Stimulated activated CD8-positive, alpha-beta memory T cell treated with anti-CD3 and anti-CD28 coated beads, Interleukin-2, amount 100 ng/mL, for 1 hour (primary cell): ENCODE results near the gene MSL3B.

Experiments
- DNase-seq, 2 donors: peaks; one replicate each; pipeline ENCODE4 v3.0.0-alpha.2; 2020; ENCODE audit warnings: low read depth in 2 of 2

Gene MSL3B

DNA sequence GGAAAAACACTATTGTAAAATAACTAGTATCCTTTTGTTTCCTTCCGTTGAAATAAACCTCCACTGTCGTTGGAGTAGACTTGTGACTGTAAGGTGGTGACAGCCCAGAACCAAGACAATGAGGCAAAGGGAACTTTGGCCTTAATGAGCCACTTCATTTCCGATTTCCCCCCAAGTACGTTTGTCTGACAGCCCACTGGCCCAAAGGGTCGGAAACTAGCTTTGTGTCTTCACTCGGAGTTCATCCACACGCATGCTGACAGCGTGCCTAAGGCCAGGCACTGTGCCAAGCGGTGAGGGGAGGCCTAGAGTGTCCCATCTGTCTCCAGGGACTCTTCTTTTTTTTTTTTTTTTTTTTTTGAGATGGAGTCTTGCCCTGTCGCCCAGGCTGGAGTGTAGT is 34.8 kb downstream of the MSL3B start:
- DNase-seq, result no peak

DNA sequence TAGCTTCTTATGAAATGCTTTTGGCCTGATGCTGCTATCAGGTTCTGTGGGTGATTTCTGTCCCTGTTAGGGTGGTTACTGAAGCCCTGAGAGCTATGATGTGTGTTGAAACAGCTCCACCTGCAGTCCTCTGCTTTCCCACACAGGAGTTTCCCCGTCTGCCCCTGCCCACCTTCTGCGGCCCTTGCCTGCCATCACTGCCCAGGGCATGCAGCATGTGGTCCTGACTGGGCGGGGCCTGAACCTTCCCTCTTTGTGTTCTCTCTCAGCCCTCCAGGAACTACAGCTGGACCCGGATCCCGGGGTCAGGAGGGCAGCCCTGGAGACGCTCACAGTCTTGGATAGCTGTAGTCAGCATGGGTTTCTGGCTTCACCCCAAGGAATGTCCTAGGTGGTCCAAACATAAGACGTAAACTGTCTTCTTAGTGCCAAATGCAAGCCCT is 35.3 kb downstream of the MSL3B start:
- no peak for DNase-seq

- no peak for DNase-seq
Measured at GRCh38 chr2:233832414-233832813, 35.8 kb downstream of the MSL3B start.

DNA sequence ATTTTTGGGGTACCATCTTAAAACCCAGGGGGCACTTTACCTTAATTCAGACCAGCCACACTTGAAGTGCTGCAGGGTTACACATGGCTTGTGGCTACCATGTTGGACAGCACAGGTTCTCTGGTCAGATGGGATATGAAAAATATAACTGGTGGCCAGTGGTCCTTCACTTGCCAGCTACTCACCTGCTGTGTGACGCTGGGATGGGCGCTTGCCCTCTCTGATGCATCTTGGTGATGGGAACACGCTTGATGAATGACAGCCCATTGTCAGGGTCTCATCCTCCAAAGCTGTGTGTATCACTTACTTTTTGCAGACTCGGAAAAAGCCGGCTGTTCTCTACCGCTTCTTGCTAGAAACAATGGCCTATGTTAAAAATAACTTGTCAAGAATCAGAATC is 36.3 kb downstream of the MSL3B start:
- no peak for DNase-seq

GRCh38 chr2:233831011-233831721 is 37.0 kb downstream of the MSL3B start:
- DNase-seq, result no peak

DNA sequence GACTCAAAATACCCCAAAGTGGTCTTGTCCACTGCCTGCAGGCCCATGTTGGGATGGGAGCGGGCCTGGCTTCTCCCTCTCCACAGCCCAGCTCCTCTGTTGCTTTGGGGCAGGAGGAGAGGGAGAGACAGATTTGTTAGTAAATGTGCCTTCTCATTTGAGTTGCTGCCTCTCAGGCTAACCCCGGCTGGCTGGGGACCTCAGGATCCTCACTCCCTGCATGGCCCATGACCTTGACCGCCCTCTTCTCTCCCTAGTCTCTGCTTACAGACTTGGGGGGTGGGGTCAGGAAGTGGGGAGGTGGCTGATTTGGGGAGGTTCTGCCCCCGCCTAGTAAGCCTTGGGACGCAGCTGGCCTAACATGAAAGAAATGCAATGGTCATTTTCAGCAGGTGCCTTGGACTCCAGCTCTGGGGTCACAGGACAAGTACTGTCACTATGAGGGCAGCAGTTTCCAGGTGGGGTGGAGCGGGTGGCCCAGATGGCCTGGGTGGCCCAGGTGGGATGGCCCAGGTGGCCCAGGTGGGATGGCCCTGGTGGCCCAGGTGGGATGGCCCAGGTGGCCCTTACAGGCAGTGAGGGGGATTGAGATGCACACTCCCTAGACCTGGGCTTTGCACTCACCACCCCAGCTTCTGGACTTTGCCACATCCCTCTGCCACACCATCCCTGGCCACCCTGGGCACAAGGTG is 37.9 kb downstream of the MSL3B start:
- no peak for DNase-seq

DNA sequence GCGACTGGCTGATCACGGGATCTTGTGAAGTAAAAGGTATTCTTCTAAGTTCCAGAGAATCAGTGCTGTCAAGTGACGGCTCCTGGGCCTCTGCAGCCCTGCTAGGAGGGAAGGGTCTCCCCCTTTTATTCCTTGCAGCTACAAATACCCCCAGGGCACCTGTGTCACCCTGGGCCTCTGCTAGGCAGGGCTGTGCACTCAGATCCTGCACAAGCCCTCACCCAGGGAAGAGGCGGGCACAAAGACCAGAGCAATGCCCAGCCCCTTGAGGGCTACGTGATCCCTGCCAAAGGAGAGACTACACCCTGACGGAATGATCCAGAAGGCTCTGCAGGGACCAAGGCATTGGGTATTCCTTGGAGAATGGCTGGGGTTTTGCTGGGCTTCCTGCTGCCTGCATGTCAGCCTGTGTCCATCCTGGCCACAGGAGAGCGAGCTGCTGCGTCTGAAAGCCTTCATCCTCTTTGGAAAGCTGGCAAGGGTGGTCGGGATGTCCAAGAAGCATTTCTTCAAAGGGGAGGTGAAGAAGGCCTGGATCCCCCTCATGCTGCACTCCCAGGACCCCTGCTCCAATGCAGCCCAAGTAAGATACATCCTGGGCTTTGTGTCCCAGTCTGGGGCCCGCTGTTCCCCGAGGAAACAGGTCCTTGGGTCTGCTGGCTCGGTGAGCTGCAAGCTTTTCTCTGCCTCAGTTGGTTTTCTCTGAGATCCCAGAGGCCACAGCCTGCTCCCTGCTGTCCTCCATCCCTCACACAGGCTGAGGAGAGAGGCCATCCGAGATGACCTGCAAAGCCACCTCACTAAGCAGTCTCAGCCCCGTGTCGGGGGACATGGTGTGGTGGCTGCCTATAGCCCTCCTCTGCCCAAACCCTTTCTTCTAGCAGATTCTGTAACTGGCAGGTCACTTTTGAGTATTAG is 38.7 kb downstream of the MSL3B start:
- DNase-seq, result no peak

DNA sequence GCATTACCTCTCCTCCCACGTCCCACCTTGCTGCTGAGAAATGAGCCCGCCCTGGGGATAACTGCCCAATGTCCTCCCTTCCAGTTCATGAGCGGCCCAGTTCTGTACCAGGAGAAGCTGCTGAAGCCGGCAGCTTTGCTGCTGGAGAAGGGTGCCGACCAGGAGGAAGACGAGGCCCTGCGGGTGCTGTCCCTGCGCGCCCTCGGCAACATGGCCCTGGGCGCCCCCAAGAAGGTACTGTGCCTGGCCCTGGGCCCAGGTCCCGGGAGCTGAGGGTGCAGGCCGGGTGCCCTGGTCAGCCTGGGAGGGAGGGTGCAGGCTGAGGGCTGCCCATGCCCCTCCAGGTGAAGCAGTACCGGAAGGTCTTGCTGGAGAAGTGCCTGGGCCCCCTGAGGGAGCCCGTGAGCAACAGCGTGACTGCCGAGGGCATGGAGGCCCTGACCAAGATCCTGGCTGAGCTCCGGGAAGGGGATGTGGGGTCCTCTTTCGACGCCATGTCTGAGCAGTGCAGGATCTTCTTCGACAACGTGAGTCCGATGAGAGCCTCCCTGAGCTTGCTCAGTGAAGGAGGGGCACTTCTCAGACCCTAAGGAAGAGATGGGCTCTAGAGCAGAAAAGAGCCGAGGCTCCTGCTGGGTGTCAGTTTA is 39.5 kb downstream of the MSL3B start:
- no peak for DNase-seq

DNA sequence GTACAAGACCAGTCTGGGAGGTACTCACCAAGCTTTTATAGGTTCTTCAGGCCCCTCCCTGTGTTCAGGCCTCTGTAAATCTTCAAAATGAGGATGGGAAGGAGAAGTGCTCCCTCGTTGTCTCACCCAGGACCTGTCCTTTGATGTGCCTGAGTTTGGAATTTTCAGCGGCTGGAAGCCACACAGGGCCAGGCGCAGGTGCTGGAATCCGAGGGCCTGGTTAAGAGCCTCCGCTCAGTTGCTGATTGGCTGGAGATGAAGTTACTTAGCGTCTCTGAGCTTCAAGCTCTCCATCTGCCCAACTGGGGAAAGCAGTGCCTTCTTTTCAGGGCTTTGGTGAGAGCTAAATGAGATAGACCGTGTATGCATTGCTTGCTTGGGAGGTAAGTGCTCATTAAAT is 43.8 kb downstream of the MSL3B start:
- no peak for DNase-seq

DNA sequence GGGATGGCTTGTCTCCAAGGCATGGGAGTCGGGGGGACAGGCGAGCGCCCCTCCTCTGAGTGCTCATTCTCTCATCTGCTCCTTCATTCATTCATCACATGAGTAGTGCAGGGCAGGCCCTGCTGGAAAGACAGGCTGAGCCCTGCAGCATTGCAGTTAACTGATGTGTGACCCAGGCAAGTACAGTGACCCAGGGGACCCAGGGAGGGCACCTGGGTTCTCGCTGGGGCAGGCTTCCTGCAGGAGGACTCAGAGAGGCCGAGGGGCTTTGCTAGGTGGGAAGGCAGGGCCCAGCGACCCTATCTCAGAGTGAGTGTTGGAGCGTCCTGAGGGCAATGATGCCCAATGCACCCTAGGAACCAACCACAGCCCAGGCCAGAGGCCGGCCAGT is 44.5 kb downstream of the MSL3B start:
- no peak for DNase-seq

- DNase-seq, result no peak
Measured at GRCh38 chr2:233822781-233823730, 45.1 kb downstream of the MSL3B start.

DNA sequence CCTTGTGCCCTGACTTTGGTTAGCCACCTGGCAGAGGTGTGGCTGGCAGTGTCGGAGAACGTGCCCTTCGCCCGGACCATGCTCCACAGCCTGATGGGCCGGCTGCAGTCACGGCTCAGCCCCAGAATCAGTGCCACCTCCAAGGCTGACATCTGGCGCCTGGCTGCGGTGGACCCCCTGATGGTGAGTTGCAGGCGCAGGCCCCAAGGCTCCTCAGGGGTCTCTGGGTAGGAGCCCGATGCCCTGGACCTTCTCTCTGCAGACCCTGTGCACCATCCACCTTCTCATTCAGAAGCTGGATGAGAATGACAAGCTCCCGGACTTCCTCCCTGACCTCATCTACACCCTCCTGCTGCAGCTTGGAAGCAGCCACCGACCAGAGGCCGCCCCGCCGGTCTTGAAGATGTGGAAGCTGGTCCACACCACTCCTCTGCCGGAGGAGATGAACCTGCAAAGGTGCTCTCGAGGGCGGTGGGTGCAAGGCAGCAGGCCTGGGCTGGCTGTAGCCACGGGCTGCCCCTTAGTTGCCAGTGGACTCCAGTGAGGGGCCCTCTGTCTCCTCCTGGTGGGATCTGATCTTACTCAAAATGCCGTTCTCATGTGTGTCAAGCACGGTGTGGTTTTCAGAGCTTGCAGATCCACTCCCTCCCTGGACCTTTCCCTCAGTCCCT is 46.0 kb downstream of the MSL3B start:
- no peak for DNase-seq

- DNase-seq, result no peak
Measured at GRCh38 chr2:233821709-233822100, 46.5 kb downstream of the MSL3B start.

DNA sequence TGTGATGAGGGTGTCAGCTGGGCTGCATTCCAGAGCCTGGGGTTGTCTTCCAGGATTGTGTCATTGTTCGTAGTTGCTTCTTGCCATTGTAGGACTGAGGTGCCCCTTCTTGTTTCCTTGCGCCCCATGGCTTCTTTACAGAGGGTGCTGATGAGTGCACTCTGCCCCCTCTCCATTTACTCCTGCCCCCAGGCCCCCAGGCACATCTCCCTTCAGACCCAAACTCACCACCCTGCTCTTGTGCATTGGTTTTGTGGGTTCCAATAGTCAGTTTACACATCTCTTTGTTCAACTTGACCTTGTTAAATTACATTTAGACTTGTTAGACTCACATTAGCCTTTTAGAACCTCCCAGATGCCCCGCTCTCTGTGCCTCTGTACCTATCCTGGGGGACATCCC is 47.0 kb downstream of the MSL3B start:
- no peak for DNase-seq

GRCh38 chr2:233820774-233821105 is 47.4 kb downstream of the MSL3B start:
- no peak for DNase-seq

DNA sequence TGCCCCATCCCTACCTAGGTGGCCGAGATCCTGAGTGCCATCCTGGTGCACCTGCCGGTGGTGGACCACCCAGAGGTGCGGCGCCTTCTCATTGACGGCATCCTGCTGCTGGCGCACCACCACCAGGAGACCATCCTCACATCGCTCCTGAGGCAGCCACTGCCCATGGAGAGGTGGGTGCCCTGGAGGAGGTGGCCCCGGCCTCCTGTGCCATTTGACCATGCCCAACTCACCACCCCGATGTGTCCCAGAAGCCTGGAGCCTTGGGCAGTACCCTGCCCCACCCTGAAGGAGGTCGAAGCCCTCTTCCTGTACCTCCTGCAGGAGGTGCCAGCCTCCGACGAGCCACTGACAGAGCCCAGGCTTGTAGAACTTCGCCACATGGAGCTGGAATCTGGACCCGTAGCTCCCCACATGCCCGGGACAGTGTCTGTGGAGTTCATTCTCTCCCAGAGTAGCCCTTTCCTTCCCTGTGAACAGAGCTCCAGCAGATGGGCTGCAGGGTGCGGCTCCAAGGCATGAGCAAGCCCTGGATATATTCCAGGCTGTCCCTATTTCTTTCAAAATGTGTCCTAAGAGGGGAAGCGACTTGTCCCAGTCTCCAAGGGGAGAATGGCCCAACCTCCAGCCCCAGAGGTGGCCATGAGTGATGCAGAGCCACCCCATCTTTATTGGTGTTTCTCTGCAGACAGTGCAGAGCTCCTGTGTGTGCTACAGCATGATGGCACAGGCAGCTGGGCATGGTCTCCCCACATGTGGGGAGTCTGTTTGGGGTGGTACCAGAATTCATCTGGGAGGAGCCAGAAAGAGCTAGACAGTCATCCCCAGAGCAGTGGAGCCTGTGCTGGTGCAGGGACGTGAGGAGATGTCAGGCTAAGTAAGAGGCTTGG is 48.1 kb downstream of the MSL3B start:
- DNase-seq, result no peak

GRCh38 chr2:233818639-233819621 is 49.3 kb downstream of the MSL3B start:
- DNase-seq, result no peak

DNA sequence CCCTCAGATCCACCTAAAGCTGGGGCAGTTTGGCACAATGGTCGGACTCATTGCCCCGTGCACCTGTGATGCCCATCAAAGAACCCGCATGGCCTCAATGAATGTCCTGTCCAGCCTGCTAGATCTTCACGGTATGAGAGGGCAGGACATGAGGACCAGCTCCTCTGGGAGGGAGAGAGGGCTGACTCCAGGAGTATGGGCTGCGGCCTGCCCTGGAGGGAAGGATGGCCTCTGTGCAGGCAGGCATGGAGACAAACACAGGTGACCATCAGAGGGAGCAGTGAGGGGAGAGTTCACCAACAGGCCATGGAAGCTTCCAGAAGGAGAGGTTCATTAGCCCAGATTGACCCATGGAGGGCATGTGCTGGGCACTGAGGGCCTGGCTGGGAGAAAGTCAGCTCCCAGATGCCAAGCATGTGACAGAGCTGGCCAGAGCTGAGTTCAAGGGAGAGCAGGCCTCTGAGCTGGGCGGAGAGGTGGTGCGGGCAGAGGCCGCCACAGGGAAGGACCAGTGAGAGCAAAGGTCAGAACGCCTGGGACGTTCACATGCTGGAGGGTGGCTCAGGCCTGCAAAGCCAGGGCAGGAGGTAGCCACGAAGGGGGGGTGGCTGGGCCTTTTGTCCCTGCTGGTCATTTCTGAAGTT is 50.1 kb downstream of the MSL3B start:
- DNase-seq, result no peak
